Putamen (tissue), 1 donor: ENCODE measurements around the gene SLC35A5.

Experiments
- DNase-seq: peaks from one replicate; pipeline ENCODE4 v3.0.0-alpha.2; 2016; ENCODE audit warnings: low spot score

Gene SLC35A5

DNA sequence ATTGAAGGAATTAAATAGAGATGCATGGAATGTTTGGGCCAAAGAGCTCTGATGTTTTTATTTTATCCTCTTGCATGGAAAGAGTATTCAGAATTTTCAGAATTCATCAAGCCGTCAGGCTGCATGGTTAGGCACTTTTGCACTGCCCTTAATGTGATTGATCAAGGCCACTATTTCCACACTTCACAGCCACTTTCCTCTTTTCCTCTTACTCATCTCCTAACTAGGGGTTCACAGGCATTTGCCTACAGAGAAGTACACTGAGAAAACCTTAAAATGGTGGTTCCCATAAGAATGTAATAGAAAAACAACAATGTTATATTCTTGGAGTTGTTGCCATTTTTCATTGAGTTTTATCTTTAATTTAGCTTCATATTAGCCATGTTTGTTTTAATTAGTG lies 10.9 kb downstream of the SLC35A5 start:
- DNase-seq, result no peak

GRCh38 chr3:112579232-112579631 lies 17.4 kb downstream of the SLC35A5 start:
- DNase-seq, result no peak

DNA sequence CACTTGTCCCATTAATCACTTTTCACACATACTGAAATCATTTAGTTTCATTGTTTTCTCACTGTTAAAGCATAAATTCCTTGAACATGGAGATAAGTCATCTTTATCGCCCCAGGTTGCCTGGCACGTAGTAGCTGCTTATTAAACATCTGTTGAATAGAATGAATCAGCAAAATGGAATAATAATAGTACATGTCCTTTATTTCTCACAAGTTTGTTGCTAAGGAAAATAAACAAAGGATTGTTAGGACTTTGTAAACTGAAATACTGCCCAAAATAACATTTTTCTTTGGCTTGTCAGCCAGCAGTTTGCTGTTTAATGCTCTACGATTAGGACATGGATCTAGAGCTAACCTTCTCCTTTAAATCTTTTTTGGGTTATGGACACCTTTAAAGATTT lies 17.9 kb downstream of the SLC35A5 start:
- DNase-seq, result no peak

DNA sequence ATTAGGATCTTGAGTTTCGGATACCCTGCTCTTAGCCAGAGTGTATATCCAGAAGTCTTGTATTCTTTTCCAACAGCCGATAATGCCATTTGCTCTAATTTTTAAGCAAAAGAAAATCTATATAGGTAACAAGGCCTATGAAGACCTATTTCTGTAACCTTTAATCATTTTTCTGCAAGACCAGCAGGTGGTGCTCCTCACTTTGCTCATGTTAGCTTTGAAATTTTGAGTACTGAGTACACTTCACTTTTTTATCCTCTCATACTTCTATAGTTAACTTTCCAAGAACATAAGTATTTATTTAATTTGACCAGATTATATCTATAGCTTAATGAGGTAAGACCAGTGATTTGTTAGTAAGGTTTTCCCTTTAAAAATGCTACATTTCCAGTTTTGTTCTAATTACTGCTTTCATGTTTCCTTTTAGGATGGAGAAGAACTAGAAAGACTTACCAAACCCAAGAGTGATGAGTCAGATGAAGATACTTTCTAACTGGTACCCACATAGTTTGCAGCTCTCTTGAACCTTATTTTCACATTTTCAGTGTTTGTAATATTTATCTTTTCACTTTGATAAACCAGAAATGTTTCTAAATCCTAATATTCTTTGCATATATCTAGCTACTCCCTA lies 20.5 kb downstream of the SLC35A5 start:
- no peak for DNase-seq

DNA sequence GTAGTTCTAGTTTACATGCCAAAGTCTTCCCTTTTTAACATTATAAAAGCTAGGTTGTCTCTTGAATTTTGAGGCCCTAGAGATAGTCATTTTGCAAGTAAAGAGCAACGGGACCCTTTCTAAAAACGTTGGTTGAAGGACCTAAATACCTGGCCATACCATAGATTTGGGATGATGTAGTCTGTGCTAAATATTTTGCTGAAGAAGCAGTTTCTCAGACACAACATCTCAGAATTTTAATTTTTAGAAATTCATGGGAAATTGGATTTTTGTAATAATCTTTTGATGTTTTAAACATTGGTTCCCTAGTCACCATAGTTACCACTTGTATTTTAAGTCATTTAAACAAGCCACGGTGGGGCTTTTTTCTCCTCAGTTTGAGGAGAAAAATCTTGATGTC lies 21.3 kb downstream of the SLC35A5 start:
- DNase-seq, result no peak

DNA sequence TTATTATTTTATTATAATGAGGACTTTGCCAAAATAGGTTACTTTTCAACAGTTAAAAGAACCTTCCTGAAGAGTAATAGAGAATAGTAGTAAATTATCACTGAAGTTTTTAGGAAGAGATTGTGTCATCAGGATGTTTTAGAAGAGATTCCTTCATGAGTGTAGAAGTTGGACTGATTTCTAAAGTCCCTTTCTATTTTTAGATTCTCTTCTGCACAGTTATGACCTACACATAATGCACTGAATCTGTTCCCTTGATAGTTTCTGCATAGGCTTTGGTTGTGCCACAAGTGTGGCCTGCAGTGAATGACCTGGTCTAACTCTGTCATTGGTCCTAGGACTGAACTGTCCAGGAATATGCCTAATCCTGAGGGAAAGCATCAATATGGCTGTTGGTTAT lies 23.9 kb downstream of the SLC35A5 start:
- DNase-seq, result no peak

DNA sequence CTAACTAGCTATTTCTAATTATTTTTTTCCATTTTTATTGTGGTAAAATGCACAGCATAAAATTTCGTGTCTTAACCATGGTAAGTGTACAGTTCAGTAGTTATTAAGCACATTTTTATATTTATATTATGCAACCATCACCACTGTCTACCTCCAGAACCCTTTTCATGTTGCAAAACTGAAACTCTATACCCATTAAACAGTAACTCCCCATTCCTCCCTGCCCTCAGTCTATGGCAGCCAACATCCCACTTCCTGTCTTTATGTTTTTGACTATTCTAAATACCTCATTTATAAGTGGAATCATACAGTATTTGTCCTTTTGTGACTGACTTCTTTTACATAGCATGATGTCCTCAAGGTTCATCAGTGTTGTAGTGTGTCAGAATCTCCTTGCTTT lies 25.5 kb downstream of the SLC35A5 start:
- no peak for DNase-seq

GRCh38 chr3:112593258-112593657 lies 31.4 kb downstream of the SLC35A5 start:
- no peak for DNase-seq

DNA sequence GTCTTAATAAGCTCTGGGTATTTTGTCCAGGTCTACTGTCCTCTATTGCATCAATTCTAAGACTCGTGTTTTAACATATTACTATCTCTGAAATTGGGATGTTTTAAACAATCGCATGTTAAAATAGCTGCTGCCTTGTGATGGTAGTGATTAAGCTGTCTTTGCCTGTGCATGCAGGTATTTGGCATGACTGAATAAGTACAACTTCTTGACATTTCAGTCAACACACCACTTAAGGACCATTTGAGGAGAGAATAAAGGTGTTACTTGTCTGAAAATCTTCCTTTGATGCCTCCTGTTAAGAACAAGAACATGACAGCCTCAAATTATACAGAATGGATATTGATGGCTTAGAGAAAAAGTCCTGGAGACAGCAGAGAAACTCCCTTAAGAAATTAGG lies 33.0 kb downstream of the SLC35A5 start:
- DNase-seq, result no peak

DNA sequence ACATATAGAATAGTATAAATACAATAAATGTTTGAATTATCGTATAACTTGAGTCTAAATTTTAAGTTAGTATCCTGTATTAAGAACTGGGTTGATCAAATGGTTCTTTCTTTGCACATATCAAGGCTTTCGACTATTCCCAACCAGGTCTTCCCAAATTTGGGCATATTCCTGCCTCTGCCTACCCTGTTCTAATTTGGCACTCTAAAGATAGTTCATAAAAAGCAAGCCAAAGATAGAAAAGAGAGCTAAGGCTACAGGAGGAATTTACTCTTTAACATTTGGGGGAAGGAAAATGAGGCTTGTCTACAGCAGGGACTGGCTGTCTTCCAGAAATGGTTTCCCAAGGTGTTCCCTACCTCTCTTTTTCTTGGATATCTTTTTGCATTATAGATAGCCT lies 36.1 kb downstream of the SLC35A5 start:
- peak; percentile 75 for DNase-seq

DNA sequence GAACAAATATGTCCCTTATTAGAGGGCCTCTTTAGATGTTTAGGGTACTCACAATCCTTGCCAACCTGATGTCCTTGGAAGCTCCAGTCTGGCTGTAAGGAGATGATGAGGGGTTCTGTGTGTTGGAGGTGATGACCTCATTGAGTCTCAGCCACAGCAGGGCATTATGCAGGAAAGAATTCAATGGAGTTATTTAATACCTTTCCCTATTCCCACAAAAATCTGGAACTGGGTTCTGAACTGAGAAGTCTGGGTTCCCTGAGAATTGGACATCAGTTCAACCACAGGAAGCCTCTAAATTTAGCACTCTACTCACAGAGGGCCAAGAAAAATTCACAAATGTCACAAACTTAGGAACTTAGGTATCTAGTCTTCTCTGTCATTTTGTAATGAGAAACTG lies 36.9 kb downstream of the SLC35A5 start:
- DNase-seq, result no peak

DNA sequence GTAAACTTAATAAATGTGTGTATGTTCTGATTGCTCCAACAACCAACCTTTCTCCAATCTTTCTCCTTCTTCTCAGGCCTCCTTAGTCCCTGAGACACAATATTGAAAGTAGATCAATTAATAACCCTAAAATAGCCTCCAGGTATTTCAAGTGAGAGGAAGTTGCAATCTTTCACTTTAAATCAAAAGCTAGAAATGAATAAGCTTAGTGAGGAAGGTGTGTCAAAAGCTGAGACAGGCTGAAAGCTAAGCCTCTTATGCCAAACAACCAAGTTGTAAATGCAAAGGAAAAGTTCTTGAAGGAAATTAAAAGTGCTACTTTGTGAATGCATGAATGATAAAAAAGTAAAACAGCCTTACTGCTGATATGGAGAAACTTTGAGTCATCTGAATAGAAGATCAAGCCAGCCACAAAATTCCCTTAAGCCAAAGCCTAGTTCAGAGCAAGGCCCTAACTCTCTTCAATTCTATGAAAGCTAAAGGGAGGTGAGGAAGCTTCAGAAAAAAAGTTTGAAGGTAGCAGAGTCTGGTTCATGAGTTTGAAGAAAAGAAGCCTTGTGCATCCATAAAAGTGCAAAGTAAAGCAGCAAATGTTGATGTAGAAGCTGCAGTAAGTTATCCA lies 40.5 kb downstream of the SLC35A5 start:
- no peak for DNase-seq

DNA sequence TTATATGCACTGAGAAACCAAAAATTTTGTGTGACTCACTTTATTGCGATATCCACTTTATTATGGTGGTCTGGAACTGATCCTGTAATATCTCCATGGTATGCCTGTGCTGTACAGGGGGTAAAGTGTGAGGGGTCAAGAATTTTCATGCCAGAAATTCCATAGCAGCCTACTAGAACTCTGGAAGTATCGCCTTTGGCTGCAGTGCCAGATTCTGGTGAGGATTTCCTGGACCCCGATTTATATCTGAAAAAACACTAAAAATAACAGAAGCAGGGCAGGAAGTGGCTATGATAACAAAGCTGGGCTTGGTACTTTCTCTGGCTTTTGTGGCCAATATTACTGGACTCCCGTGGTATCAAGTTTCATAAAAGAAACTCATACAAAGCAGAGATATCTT lies 42.7 kb downstream of the SLC35A5 start:
- no peak for DNase-seq

DNA sequence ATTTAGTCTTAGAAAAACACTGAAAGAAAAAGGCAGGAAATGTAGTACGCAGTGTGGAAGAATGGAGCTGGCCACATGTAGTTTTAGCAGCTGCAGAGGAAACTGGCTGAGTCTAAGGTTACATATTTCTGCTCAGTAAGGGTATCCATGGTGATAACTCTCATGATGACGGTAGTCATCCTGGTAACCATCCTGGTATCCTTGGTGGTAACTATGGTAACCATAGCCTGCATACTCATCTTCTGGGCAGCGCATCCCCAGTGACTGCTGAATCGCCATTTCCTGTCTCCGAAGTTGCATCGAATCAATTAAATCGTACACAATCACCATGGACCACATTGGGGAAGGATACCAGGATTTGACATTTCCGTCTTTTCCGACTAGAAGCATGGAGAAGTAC lies 43.4 kb downstream of the SLC35A5 start:
- DNase-seq, result no peak

GRCh38 chr3:112606098-112606497 lies 44.3 kb downstream of the SLC35A5 start:
- no peak for DNase-seq

GRCh38 chr3:112607863-112608262 lies 46.0 kb downstream of the SLC35A5 start:
- no peak for DNase-seq

DNA sequence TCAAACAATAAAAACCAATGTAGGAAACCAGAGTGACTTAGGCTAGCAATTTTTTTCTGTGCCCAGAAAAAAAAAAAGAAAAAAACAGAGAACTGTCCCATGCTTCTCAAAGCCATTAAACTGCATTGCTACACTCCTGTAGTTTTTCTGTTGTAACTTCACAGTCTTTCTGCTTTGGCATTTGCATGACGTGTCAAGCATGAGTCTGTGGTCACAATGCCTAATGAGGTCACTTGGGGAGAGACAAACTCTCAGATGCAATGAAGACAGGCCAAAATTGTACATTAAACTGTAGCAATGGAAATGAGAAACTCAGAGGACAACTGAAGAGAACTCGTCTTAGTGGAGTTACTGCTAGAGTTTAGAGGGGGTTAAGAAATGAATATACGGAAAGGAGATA lies 48.3 kb downstream of the SLC35A5 start:
- no peak for DNase-seq

DNA sequence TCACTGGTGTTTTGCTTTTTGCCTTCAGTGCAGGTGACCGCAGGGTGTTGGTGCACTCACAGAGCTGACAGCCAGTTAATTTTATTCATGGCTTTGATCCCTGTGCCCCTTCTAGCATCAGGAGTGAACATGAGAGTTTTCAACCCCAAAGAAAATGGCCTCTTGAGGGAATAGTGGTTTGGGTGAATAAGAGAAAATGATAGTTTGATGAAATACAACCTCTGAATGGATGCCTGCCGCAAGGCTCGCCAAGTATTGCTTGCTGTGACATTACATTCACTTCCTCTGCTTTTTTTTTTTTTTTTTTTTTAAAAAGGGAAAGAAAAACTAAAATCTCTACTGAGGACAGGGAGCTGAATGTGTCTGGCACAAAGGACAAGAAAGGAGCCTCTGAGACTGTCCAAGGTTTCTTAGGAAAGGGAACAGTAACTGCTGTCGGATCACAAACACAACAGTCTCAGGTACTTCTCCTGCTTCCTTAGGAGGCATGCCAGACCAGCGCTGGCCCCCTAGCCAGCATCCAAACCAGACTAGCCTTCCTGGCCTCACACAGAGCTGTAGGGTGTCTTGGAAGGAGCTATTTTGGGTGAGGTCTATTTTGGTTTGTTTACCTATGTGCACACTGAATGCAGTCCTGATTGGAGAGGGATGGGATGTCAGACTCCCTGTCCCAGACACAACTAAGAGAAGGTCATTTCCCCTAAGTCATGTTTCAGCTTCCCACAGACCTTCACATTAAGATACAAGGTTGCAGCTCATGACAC lies 50.1 kb downstream of the SLC35A5 start:
- DNase-seq, result no peak

DNA sequence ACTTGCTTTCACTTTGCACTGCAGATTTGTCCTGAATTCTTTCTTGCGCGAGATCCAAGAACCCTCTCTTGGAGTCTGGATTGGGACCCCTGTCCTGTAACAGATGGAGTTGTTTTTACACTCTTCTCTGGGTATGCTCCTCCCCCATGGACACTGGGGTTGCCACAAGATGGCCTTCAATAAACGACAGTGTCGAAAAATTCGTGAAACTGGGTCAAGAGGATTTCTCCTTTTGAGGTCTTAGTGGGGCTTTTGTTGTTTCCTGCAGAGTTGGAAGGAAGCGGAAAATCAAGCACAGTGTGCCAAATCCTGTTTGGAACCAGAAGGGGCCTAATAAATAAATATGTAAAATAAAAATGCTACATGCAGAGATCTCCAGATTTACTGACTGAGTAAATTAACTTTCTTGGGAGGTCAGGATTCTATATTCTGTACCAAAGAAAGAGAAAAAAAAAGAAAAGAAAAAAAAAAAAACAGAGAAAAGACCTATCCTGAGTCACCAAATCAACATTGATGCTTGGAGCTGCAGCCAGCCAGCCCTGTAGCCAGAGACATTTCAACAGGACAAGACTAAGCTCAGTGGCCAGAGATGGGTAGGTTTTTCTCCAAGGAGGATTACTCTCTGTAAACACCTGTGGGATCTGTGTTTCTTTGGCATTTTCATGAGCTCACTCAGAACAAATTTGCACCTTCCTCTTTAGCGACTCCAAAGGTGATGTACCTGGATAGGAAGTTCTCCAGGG lies 54.3 kb downstream of the SLC35A5 start:
- no peak for DNase-seq

DNA sequence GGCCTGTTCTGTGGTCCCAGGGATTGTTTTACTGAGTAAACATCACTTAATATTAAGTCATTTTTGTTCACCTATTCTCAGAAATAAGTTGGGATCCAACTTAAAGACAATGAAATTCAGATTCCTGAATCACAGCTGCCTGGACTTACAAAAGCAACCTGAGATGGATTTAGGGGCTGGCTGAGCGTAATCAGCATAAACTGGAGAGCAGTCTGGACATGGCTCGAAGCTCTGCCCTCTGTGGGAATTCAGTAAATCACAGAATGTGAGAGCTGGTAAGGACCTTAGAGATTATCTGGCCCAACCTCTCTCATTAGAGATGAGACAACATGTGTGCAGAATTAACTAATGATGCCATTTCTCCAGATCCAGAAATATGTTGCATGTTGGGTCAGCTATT lies 55.4 kb downstream of the SLC35A5 start:
- DNase-seq, result no peak

DNA sequence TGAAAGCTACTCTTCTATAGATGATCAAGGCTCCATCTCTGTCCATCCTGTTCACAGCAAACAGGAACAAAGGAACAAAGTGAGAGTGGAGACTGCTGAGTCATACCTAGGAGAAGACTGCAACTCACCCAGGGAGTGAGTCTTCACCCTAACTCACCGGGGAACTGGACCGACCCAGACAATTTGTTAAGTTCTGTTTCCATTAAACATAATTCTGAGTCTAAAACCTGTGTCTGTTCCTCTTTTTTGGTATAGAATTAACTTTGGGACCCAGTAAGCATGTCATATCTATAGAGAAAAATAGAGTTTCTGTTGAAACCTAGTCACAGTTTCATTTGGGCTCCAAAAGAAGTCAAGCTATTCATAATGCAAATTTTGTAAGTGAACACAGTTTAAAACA lies 57.5 kb downstream of the SLC35A5 start:
- no peak for DNase-seq

GRCh38 chr3:112623213-112623612 lies 61.4 kb downstream of the SLC35A5 start:
- DNase-seq, result no peak

- DNase-seq, result no peak
Measured at GRCh38 chr3:112623717-112624116, 61.9 kb downstream of the SLC35A5 start.
